Esophagus muscularis mucosa (tissue), 3 donors: ENCODE data around the gene CCDC169.

ENCODE experiments used
- POLR2A ChIP-seq: fragments of 450-650 bp; IDR thresholded peaks from one replicate; pipeline ENCODE4 v1.6.1; 2017; ENCODE audit warnings: antibody characterized with exemption, moderate library complexity, mild to moderate bottlenecking, low read depth
- TF ChIP-seq, protein P1 (sequence below), 3 experiments: fragments of 200-600 bp in 2 of 3; fragments of 450-650 bp in 1 of 3; sonication (generic) in 2 of 3; IDR thresholded peaks; one replicate each; pipeline ENCODE4 v1.5.1; 2017 to 2019; ENCODE audit warnings: antibody characterized with exemption in 3 of 3, mild to moderate bottlenecking in 2 of 3, moderate library complexity in 1 of 3

DNA sequence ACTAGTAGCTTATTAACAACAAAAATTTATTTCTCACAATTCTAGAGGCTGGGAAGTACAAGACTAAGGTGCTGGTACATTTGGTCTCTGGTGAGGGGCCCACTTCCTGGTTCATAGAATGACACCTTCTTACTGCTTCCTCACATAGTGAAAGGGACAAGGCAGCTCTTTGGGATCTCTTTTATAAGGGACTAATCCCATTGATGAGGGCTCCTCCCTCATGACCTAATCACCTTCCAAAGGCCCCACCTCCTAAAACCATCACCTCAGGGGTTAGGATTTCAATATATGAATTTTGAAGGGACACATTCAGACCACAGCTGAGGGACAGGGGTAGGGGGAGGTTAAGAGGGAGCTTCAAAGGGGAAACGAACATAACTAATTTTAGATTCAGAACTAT lies 28.3 kb upstream of the CCDC169 start:
- TF ChIP-seq POLR2A = no peak
- TF ChIP-seq, protein P1, sequence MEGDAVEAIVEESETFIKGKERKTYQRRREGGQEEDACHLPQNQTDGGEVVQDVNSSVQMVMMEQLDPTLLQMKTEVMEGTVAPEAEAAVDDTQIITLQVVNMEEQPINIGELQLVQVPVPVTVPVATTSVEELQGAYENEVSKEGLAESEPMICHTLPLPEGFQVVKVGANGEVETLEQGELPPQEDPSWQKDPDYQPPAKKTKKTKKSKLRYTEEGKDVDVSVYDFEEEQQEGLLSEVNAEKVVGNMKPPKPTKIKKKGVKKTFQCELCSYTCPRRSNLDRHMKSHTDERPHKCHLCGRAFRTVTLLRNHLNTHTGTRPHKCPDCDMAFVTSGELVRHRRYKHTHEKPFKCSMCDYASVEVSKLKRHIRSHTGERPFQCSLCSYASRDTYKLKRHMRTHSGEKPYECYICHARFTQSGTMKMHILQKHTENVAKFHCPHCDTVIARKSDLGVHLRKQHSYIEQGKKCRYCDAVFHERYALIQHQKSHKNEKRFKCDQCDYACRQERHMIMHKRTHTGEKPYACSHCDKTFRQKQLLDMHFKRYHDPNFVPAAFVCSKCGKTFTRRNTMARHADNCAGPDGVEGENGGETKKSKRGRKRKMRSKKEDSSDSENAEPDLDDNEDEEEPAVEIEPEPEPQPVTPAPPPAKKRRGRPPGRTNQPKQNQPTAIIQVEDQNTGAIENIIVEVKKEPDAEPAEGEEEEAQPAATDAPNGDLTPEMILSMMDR (IDR thresholded peaks at IDR 0.05) = no peak
